H9 (cell line): ENCODE data around the gene OTX1. TPM values are rescaled to one million over a fixed set of nuclear protein-coding genes. Genes with fewer than 3 reads are reported as not detected.
A peak's percentile ranks its signal among the peaks of the same experiment; 100 is the strongest.

ENCODE experiments used
- DNase-seq: peaks from one replicate; pipeline ENCODE4 v3.0.0-alpha.2; 2017
- H2AFZ ChIP-seq: one replicate; pipeline ENCODE4 v1.6.1; 2013; ENCODE audit warnings: mild to moderate bottlenecking, low read length, control low read depth, moderate library complexity
- H2AK5ac ChIP-seq: 2 replicates; pipeline ENCODE4 v1.6.1; 2013; ENCODE audit warnings: low read length, control low read depth, mixed read lengths; ENCODE audit not compliant: insufficient read length
- H2BK120ac ChIP-seq: one replicate; pipeline ENCODE4 v1.6.1; 2013; ENCODE audit warnings: low read depth, mild to moderate bottlenecking, low read length, control low read depth, inconsistent platforms; ENCODE audit not compliant: poor library complexity, severe bottlenecking
- H2BK12ac ChIP-seq: 2 replicates; pipeline ENCODE4 v1.6.1; 2013; ENCODE audit warnings: low read length, control low read depth, mixed read lengths, low read depth; ENCODE audit not compliant: insufficient read length
- H2BK15ac ChIP-seq: 2 replicates; pipeline ENCODE4 v1.6.1; 2013; ENCODE audit warnings: low read depth, low read length, control low read depth
- H2BK20ac ChIP-seq: one replicate; pipeline ENCODE4 v1.6.1; 2013; ENCODE audit warnings: low read depth, mild to moderate bottlenecking, low read length, control low read depth, inconsistent platforms; ENCODE audit not compliant: poor library complexity, severe bottlenecking
- H2BK5ac ChIP-seq: 2 replicates; pipeline ENCODE4 v1.6.1; 2013; ENCODE audit warnings: low read length, control low read depth, mixed read lengths; ENCODE audit not compliant: insufficient read length
- H3K14ac ChIP-seq: 2 replicates; pipeline ENCODE4 v1.6.1; 2013; ENCODE audit warnings: low read length, control low read depth; ENCODE audit not compliant: insufficient read depth
- H3K18ac ChIP-seq: 2 replicates; pipeline ENCODE4 v1.6.1; 2013; ENCODE audit warnings: low read depth, mild to moderate bottlenecking, mixed read lengths, low read length, control low read depth; ENCODE audit not compliant: insufficient read length
- H3K23ac ChIP-seq: 2 replicates; pipeline ENCODE4 v1.6.1; 2013; ENCODE audit warnings: low read length, control low read depth, mixed read lengths, low read depth; ENCODE audit not compliant: insufficient read length
- H3K23me2 ChIP-seq: 2 replicates; pipeline ENCODE4 v1.6.1; 2013; ENCODE audit warnings: low read depth, mild to moderate bottlenecking, mixed read lengths, low read length, control low read depth; ENCODE audit not compliant: insufficient read length, poor library complexity, severe bottlenecking
- H3K27ac ChIP-seq: 2 replicates; pipeline ENCODE4 v1.5.1; 2013; ENCODE audit warnings: low read length, control low read depth, mixed read lengths, low read depth; ENCODE audit not compliant: insufficient read length
- H3K27me3 ChIP-seq: 2 replicates; pipeline ENCODE4 v1.6.1; 2013; ENCODE audit warnings: low read length, control low read depth, inconsistent platforms; ENCODE audit not compliant: insufficient read depth
- H3K4ac ChIP-seq: 2 replicates; pipeline ENCODE4 v1.6.1; 2013; ENCODE audit warnings: low read depth, mild to moderate bottlenecking, control low read depth, inconsistent platforms, low read length, moderate library complexity
- H3K4me1 ChIP-seq: 2 replicates; pipeline ENCODE4 v1.6.1; 2013; ENCODE audit warnings: low read length, control low read depth, inconsistent platforms; ENCODE audit not compliant: insufficient read depth
- H3K4me2 ChIP-seq: 2 replicates; pipeline ENCODE4 v1.6.1; 2013; ENCODE audit warnings: low read length, control low read depth, mixed read lengths; ENCODE audit not compliant: insufficient read length, insufficient read depth
- H3K56ac ChIP-seq: 2 replicates; pipeline ENCODE4 v1.6.1; 2013; ENCODE audit warnings: low read depth, mild to moderate bottlenecking, mixed read lengths, low read length, control low read depth; ENCODE audit not compliant: insufficient read length
- H3K79me1 ChIP-seq: 2 replicates; pipeline ENCODE4 v1.6.1; 2013; ENCODE audit warnings: low read depth, mild to moderate bottlenecking, moderate library complexity, low read length, control low read depth, inconsistent platforms; ENCODE audit not compliant: insufficient read depth, poor library complexity, severe bottlenecking
- H3K79me2 ChIP-seq: 2 replicates; pipeline ENCODE4 v1.6.1; 2013; ENCODE audit warnings: low read length, control low read depth, inconsistent platforms; ENCODE audit not compliant: insufficient read depth
- H3K9ac ChIP-seq: 2 replicates; pipeline ENCODE4 v1.6.1; 2013; ENCODE audit warnings: low read length, control low read depth, mixed read lengths; ENCODE audit not compliant: insufficient read length; ENCODE audit errors: extremely low read depth
- H3K9me3 ChIP-seq: one replicate; pipeline ENCODE4 v1.6.1; 2013; ENCODE audit warnings: low read depth, low read length, inconsistent platforms; ENCODE audit not compliant: control insufficient read depth
- H3T11ph ChIP-seq: one replicate; pipeline ENCODE4 v1.6.1; 2013; ENCODE audit warnings: mild to moderate bottlenecking, low read length, control low read depth, inconsistent platforms
- H4K20me1 ChIP-seq: one replicate; pipeline ENCODE4 v1.6.1; 2013; ENCODE audit not compliant: control insufficient read depth, insufficient read length, insufficient read depth
- H4K5ac ChIP-seq: 2 replicates; pipeline ENCODE4 v1.6.1; 2013; ENCODE audit warnings: low read depth, mild to moderate bottlenecking, mixed read lengths, low read length, control low read depth; ENCODE audit not compliant: insufficient read length
- H4K8ac ChIP-seq: replicated peaks from 2 replicates; pipeline ENCODE4 v1.6.1; 2013; ENCODE audit warnings: low read length, control low read depth, mixed read lengths, low read depth; ENCODE audit not compliant: insufficient read length
- H4K91ac ChIP-seq: 2 replicates; pipeline ENCODE4 v1.6.1; 2013; ENCODE audit warnings: low read depth, mild to moderate bottlenecking, moderate library complexity, mixed read lengths, low read length, control low read depth; ENCODE audit not compliant: insufficient read length
- H3K27ac Mint-ChIP-seq, 3 experiments: 2 replicates in 2 of 3; 3 replicates in 1 of 3; pipeline ENCODE4 v1.8.0; 2020 to 2021; ENCODE audit warnings: mixed read lengths in 3 of 3, mild to moderate bottlenecking in 1 of 3, moderate library complexity in 1 of 3
- H3K27me3 Mint-ChIP-seq: 2 replicates; pipeline ENCODE4 v1.8.0; 2021; ENCODE audit warnings: low read depth, mild to moderate bottlenecking, moderate library complexity, mixed read lengths
- H3K36me3 Mint-ChIP-seq, 3 experiments: 2 replicates in 2 of 3; 3 replicates in 1 of 3; pipeline ENCODE4 v1.8.0; 2020 to 2021; ENCODE audit warnings: low read depth in 3 of 3, mixed read lengths in 3 of 3; ENCODE audit not compliant: insufficient read depth in 1 of 3
- H3K4me1 Mint-ChIP-seq, 2 experiments: 2 replicates each; pipeline ENCODE4 v1.8.0; 2020; ENCODE audit warnings: mixed read lengths in 2 of 2
- H3K4me3 Mint-ChIP-seq, 2 experiments: 2 replicates in 1 of 2; 3 replicates in 1 of 2; pipeline ENCODE4 v1.8.0; 2020 to 2021; ENCODE audit warnings: mild to moderate bottlenecking in 2 of 2, mixed read lengths in 2 of 2, moderate library complexity in 1 of 2
- H3K9me3 Mint-ChIP-seq, 2 experiments: 2 replicates in 1 of 2; 3 replicates in 1 of 2; pipeline ENCODE4 v1.8.0; 2020; ENCODE audit warnings: mild to moderate bottlenecking in 2 of 2, mixed read lengths in 2 of 2, moderate library complexity in 1 of 2
- WGBS: extraction: QIAGEN DNeasy Blood & Tissue Kit; methylation state at CpG from one replicate; pipeline ENCODE4 v1.1.7; 2013; ENCODE audit warnings: missing lambda C conversion rate, low lambda C conversion rate, mixed read lengths; ENCODE audit not compliant: insufficient read length; ENCODE audit errors: extremely low coverage; 5-methylcytosine and 5-hydroxymethylcytosine counted together
- total RNA-seq: library from RNA; stranded (reverse); gene quantifications from 2 replicates; pipeline ENCODE4 v1.2.1, GENCODE V29; 2021
- TF ChIP-seq, protein P1 (sequence below): fragments of 200-600 bp; sonication (generic); conservative IDR thresholded peaks from 3 replicates; pipeline ENCODE4 v1.8.0; 2021; ENCODE audit warnings: antibody characterized with exemption, mild to moderate bottlenecking

OTX1 gene
- total RNA-seq, 1 experiment from 2014 or later = 0.13 TPM

DNA sequence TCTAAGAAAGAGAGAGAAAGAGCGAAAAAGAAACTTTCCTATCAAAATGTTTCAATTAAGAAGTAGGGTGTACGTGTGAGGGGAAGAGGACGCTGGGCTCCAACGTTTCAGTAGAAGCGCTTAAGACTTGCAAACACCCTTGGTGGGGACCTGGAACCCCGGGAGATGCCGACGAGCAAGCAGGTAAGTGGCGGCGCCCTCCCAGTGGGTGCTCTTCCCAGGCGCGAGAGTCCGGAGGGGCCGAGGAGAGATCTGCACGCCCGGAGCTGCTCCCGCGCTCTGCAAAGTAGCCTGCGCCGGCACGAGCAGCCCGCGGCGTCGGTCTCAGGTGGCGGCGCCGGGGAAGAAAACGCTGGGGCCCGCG, 678 bp upstream of the OTX1 start:
- TF ChIP-seq, protein P1, sequence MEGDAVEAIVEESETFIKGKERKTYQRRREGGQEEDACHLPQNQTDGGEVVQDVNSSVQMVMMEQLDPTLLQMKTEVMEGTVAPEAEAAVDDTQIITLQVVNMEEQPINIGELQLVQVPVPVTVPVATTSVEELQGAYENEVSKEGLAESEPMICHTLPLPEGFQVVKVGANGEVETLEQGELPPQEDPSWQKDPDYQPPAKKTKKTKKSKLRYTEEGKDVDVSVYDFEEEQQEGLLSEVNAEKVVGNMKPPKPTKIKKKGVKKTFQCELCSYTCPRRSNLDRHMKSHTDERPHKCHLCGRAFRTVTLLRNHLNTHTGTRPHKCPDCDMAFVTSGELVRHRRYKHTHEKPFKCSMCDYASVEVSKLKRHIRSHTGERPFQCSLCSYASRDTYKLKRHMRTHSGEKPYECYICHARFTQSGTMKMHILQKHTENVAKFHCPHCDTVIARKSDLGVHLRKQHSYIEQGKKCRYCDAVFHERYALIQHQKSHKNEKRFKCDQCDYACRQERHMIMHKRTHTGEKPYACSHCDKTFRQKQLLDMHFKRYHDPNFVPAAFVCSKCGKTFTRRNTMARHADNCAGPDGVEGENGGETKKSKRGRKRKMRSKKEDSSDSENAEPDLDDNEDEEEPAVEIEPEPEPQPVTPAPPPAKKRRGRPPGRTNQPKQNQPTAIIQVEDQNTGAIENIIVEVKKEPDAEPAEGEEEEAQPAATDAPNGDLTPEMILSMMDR = no peak
- H3K9me3 ChIP-seq = no peaks in the 10 kb centered on the region
- no peak overlapping the region for H3K56ac ChIP-seq
- peak; percentile 65 for DNase-seq
- H3T11ph ChIP-seq = no peak overlapping the region
- peaks cover 2 to 6% of the 10 kb centered on the region in 2 experiments; a peak in 3 of 5 replicates for H3K9me3 Mint-ChIP-seq
- H2BK5ac ChIP-seq = no peak overlapping the region
- H3K4me1 ChIP-seq = peaks cover 7% of the 10 kb centered on the region; the same call in 1 of the 2 replicates
- peak overlapping the region; percentile 65 to 86 for H3K4me3 Mint-ChIP-seq
- no peak overlapping the region for H3K9ac ChIP-seq
- H2AFZ ChIP-seq = no peak overlapping the region
- H3K4me1 Mint-ChIP-seq = peaks cover 66 to 71% of the 10 kb centered on the region in 2 experiments
- no peak overlapping the region for H2BK20ac ChIP-seq
- H3K79me1 ChIP-seq = no peaks in the 10 kb centered on the region
- peak overlapping the region in 1 of 3 experiments; percentile 16; a peak in 1 of 7 replicates for H3K27ac Mint-ChIP-seq
- no peaks in the 10 kb centered on the region; a peak in 2 of 7 replicates for H3K36me3 Mint-ChIP-seq
- no peak overlapping the region for H3K27ac ChIP-seq
- no peak overlapping the region for H4K5ac ChIP-seq
- no peak overlapping the region for H3K23ac ChIP-seq
- no peak overlapping the region for H2BK12ac ChIP-seq
- no peak overlapping the region for H4K8ac ChIP-seq
- no CpG with 5 or more reads among the region's 31 CpGs for WGBS
- no peak overlapping the region for H3K18ac ChIP-seq
- H3K79me2 ChIP-seq = no peaks in the 10 kb centered on the region
- no peak overlapping the region for H3K14ac ChIP-seq
- H3K4ac ChIP-seq = no peak overlapping the region
- peaks cover 95% of the 10 kb centered on the region for H3K27me3 Mint-ChIP-seq
- H2BK120ac ChIP-seq = no peak overlapping the region
- no peak overlapping the region for H2AK5ac ChIP-seq
- H3K27me3 ChIP-seq = peaks cover 55% of the 10 kb centered on the region
- peak overlapping the region; percentile 66 for H3K4me2 ChIP-seq
- H2BK15ac ChIP-seq = no peak overlapping the region
- peaks cover 51% of the 10 kb centered on the region for H3K23me2 ChIP-seq
- no peak overlapping the region for H4K91ac ChIP-seq
- H4K20me1 ChIP-seq = peaks cover 5% of the 10 kb centered on the region
